Ascending aorta (tissue), 2 donors: ENCODE data around the gene CHAF1A. TPM values are rescaled to one million over a fixed set of nuclear protein-coding genes. Genes with fewer than 3 reads are reported as not detected.

Source experiments
- DNase-seq, 2 donors: peaks; one replicate each; pipeline ENCODE4 v3.0.0-alpha.2; 2019; ENCODE audit warnings: low spot score in 2 of 2
- H3K27ac ChIP-seq, 2 donors: fragments of 200-600 bp; sonication (generic); one replicate each; pipeline ENCODE4 v1.5.1; 2016 to 2017; ENCODE audit warnings: mild to moderate bottlenecking in 1 of 2
- H3K27me3 ChIP-seq: fragments of 200-600 bp; sonication (generic); one replicate; pipeline ENCODE4 v1.5.1; 2017
- H3K36me3 ChIP-seq, 2 donors: fragments of 200-600 bp; sonication (generic); one replicate each; pipeline ENCODE4 v1.5.1; 2016
- H3K4me1 ChIP-seq, 2 donors: fragments of 200-600 bp; sonication (generic); one replicate each; pipeline ENCODE4 v1.5.1; 2016 to 2017; ENCODE audit warnings: mild to moderate bottlenecking in 1 of 2
- H3K4me3 ChIP-seq, 2 donors: fragments of 200-600 bp; sonication (generic); one replicate each; pipeline ENCODE4 v1.5.1; 2016 to 2017; ENCODE audit warnings: mild to moderate bottlenecking in 1 of 2
- H3K9me3 ChIP-seq, 2 donors: fragments of 200-600 bp; sonication (generic); one replicate each; pipeline ENCODE4 v1.5.1; 2016
- intact Hi-C: fragments of 100-400 bp; cut with DNase I; formaldehyde crosslinking; loops from one replicate; pipeline ENCODE4 v1.15.1; 2023
- total RNA-seq: library from RNA; depleted of rRNA; stranded (reverse); fragments of >200 nt; gene quantifications from one replicate; pipeline ENCODE4 v1.1.0, GENCODE V29; 2016
- TF ChIP-seq, protein P1 (sequence below), 3 experiments: fragments of 200-600 bp in 2 of 3; fragments of 450-650 bp in 1 of 3; sonication (generic) in 2 of 3; IDR thresholded peaks; one replicate each; pipeline ENCODE4 v1.5.1; 2016 to 2019; ENCODE audit warnings: antibody characterized with exemption in 3 of 3, mild to moderate bottlenecking in 1 of 3, moderate library complexity in 1 of 3

Gene CHAF1A
- total RNA-seq, 1 donor from 2014 or later, result 0.85 TPM

DNA sequence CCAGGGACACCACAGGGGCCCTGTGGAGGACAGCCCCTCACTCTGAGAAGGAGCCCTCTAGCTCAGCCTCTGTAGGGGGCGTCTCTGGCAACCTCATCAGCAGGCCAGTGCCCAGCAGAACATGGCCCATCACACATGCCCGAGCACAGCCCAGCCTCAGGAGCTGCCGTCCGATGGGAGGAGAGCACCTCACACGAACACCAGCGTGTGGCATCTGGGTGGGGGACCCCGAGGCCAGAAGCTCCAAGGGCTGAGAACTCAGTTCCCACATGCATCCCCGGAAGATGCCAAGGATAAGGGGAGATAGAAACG is 13.4 kb upstream of the CHAF1A start:
- no peaks in the 10 kb centered on the region for H3K9me3 ChIP-seq
- H3K36me3 ChIP-seq, result peaks cover 0 to 5% of the 10 kb centered on the region in 2 donors
- intact Hi-C loops, result no loop called here
- TF ChIP-seq, protein P1, sequence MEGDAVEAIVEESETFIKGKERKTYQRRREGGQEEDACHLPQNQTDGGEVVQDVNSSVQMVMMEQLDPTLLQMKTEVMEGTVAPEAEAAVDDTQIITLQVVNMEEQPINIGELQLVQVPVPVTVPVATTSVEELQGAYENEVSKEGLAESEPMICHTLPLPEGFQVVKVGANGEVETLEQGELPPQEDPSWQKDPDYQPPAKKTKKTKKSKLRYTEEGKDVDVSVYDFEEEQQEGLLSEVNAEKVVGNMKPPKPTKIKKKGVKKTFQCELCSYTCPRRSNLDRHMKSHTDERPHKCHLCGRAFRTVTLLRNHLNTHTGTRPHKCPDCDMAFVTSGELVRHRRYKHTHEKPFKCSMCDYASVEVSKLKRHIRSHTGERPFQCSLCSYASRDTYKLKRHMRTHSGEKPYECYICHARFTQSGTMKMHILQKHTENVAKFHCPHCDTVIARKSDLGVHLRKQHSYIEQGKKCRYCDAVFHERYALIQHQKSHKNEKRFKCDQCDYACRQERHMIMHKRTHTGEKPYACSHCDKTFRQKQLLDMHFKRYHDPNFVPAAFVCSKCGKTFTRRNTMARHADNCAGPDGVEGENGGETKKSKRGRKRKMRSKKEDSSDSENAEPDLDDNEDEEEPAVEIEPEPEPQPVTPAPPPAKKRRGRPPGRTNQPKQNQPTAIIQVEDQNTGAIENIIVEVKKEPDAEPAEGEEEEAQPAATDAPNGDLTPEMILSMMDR (IDR thresholded peaks at IDR 0.05), result no peak
- no peak overlapping the region for H3K4me3 ChIP-seq
- H3K4me1 ChIP-seq, result peaks cover 35 to 46% of the 10 kb centered on the region in 2 donors
- H3K27me3 ChIP-seq, result no peaks in the 10 kb centered on the region
- peak overlapping the region; percentile 58 to 75 for H3K27ac ChIP-seq
- DNase-seq, result no peak

GRCh38 chr19:4389511-4390016 is 12.9 kb upstream of the CHAF1A start:
- Histone ChIP-seq H3K27me3 (no peaks in the 10 kb centered on the region), H3K9me3 (no peaks in the 10 kb centered on the region), H3K27ac (peak overlapping the region; percentile 63 to 75), H3K4me1 (peaks cover 35 to 51% of the 10 kb centered on the region in 2 donors), H3K4me3 (peak overlapping the region in 1 of 2 donors; percentile 30), H3K36me3 (peaks cover 0 to 5% of the 10 kb centered on the region in 2 donors)
- TF ChIP-seq, protein P1 (IDR thresholded peaks at IDR 0.05), result no peak
- intact Hi-C loops, result loop anchor here (2.0 kb wide), 1 partner anchor 13 kb away; no protein-coding TSS in a partner anchor
- no peak for DNase-seq

DNA sequence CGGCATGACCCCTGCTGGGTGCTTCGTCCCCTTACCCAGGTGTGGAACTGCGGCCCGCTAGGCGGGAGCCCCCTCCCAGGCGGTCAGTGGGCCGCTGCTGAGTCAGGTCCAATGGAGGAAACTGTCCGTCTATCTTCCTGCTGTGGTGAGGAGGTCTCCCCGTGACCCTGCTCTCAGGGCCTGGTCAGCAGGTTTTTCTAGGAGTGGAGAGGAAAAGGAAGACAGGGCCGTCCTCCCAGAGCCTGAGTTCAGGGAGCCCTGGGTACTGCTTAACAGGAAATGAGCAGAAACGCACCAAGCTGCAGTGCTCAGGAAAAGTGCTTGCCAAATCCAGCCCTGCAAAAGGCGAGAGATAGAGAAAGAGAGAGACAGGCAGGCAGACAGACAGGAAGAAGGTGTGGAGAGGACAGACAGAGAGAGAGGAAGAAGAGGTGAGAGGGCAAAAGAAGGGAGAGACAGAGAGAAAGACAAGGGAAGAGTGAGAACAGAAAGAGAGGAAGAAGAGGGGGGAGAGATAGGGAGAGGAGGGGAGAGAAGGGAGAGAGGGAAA is 12.3 kb upstream of the CHAF1A start:
- Histone ChIP-seq H3K27ac (peak overlapping the region; percentile 63 to 75), H3K4me3 (peak overlapping the region in 1 of 2 donors; percentile 30), H3K9me3 (no peaks in the 10 kb centered on the region), H3K4me1 (peaks cover 35 to 54% of the 10 kb centered on the region in 2 donors), H3K36me3 (peaks cover 0 to 4% of the 10 kb centered on the region in 2 donors), H3K27me3 (no peaks in the 10 kb centered on the region)
- intact Hi-C loops, result loop anchor here (2.0 kb wide), 1 partner anchor 13 kb away; no protein-coding TSS in a partner anchor
- TF ChIP-seq, protein P1 (IDR thresholded peaks at IDR 0.05), result no peak
- DNase-seq, result no peak

- intact Hi-C loops, result loop anchor here (2.0 kb wide), 1 partner anchor 14 kb away; no protein-coding TSS in a partner anchor
- no peak for DNase-seq
- Histone ChIP-seq H3K27me3 (no peaks in the 10 kb centered on the region), H3K4me1 (peaks cover 35 to 54% of the 10 kb centered on the region in 2 donors), H3K9me3 (no peaks in the 10 kb centered on the region), H3K36me3 (peaks cover 0 to 6% of the 10 kb centered on the region in 2 donors), H3K4me3 (peak overlapping the region in 1 of 2 donors; percentile 30), H3K27ac (peak overlapping the region; percentile 63 to 75)
- TF ChIP-seq, protein P1 (IDR thresholded peaks at IDR 0.05), result no peak
These were observed 11.7 kb upstream of the CHAF1A start for GRCh38 chr19:4390567-4391305.

DNA sequence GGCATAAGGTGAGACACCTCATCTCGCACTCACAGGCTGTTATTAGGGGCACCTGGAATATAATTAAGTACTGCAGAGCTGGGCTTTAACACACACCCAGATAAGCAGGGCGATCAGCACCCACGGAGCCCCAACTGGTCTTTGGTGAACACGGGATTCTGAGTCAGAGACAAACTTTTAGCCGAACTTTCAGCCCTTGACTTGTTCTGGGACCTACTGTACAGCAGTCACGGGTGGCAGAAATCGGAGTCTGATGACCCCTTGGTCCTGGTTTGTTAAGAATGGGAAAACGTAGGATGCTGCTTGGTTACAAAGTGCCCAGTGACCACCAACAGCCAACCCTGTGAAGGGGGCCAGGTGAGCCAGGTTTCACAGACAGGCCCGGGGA is 11.1 kb upstream of the CHAF1A start:
- peak overlapping the region; percentile 63 to 75 for H3K27ac ChIP-seq
- H3K9me3 ChIP-seq, result no peaks in the 10 kb centered on the region
- H3K4me1 ChIP-seq, result peaks cover 35 to 54% of the 10 kb centered on the region in 2 donors
- H3K27me3 ChIP-seq, result no peaks in the 10 kb centered on the region
- TF ChIP-seq, protein P1 (IDR thresholded peaks at IDR 0.05), result no peak
- DNase-seq, result no peak
- intact Hi-C loops, result loop anchor here (2.0 kb wide), 1 partner anchor 14 kb away; no protein-coding TSS in a partner anchor
- peaks cover 0 to 8% of the 10 kb centered on the region in 2 donors for H3K36me3 ChIP-seq
- H3K4me3 ChIP-seq, result peak overlapping the region in 1 of 2 donors; percentile 30
